ENCODE measurements around the gene SAT2. TPM values are rescaled to one million over a fixed set of nuclear protein-coding genes. Genes with fewer than 3 reads are reported as not detected.

The SAT2 gene
- polyA plus RNA-seq, 1 donor (not counting 4 experiments of a cell fraction or from before 2014, with no cell fraction given), result 23.5 TPM

DNA sequence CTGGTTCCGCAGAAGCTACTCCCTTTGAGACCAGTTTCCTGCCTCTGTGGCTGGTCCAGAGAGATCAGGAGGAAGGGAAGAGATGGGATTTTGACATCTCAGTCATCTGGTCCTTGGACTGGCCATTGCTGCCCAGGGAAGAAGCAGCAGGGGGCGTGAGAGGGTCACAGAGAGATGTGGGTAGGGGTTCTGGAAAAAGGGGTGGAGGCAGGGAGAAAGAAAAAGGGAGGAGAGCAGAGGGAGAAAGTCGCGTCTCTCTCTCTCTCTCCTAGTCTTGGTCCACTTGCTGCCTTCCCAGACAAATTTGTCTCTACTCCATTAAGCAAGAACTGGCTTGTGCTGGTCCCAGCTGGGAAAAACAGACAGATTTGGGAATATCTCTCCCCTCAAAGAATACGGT is 6.8 kb upstream of the SAT2 start:
- Histone ChIP-seq H4K20me1 (ENCODE audit: control insufficient read depth, extremely low read depth, insufficient read depth, low read length) (no peaks in the 10 kb centered on the region), H3K79me2 (ENCODE audit: control insufficient read depth, insufficient read depth, low read length) (no peaks in the 10 kb centered on the region), H2AFZ (ENCODE audit: control insufficient read depth, low read length) (no peak overlapping the region), H3K27me3 (ENCODE audit: control insufficient read depth, extremely low read depth, insufficient read depth, low read length) (no peaks in the 10 kb centered on the region), H3K4me1 (ENCODE audit: control insufficient read depth, extremely low read depth, insufficient read depth, low read length) (no peaks in the 10 kb centered on the region), H3K4me3 (ENCODE audit: control insufficient read depth in 2 of 3, extremely low read depth in 1 of 3, insufficient read depth in 2 of 3, low read depth in 1 of 3, low read length in 3 of 3) (no peak overlapping the region), H3K4me2 (ENCODE audit: control insufficient read depth, extremely low read depth, insufficient read depth, low read depth, low read length) (no peak overlapping the region), H3K27ac (ENCODE audit: control insufficient read depth, insufficient read depth, low read length) (no peak overlapping the region), H3K9ac (ENCODE audit: control insufficient read depth, extremely low read depth, insufficient read depth, low read length) (no peak overlapping the region), H3K9me3 (ENCODE audit: control insufficient read depth, low read depth, low read length) (no peaks in the 10 kb centered on the region), H3K9me1 (ENCODE audit: control insufficient read depth, extremely low read depth, insufficient read depth, low read length) (no peaks in the 10 kb centered on the region), H3K36me3 (ENCODE audit: control insufficient read depth in 2 of 2, extremely low read depth in 1 of 2, insufficient read depth in 2 of 2, low read length in 2 of 2) (no peaks in the 10 kb centered on the region)
- DNase-seq (ENCODE audit: low read depth, low spot score), result no peak
- no peak for FAIRE-seq
- TF ChIP-seq EZH2 (IDR thresholded peaks at IDR 0.05; ENCODE audit: low read length) (no peak), CTCF (optimal IDR thresholded peaks at IDR 0.05 in 1 of 3, IDR thresholded peaks at IDR 0.05 in 1 of 3, conservative IDR thresholded peaks at IDR 0.05 in 1 of 3; ENCODE audit: extremely low read depth in 1 of 3, insufficient read depth in 2 of 3, low read length in 3 of 3) (peak; percentile 39 to 53 (median 46))
- dilution Hi-C loops (cut with MboI; ENCODE audit: extremely low pct_ligation_motif_present, low sequenced_read_pairs), result no loop called here

- dilution Hi-C loops (cut with MboI; ENCODE audit: extremely low pct_ligation_motif_present, low sequenced_read_pairs), result no loop called here
Observed at GRCh38 chr17:7633093-7633492, 5.5 kb upstream of the SAT2 start.

More at GRCh38 chr17:7633093-7633492, 5.5 kb upstream of the SAT2 start:
- Histone ChIP-seq H4K20me1 (ENCODE audit: control insufficient read depth, extremely low read depth, insufficient read depth, low read length) (no peaks in the 10 kb centered on the region), H3K36me3 (ENCODE audit: control insufficient read depth in 2 of 2, extremely low read depth in 1 of 2, insufficient read depth in 2 of 2, low read length in 2 of 2) (no peaks in the 10 kb centered on the region), H3K9me3 (ENCODE audit: control insufficient read depth, low read depth, low read length) (no peaks in the 10 kb centered on the region), H3K27me3 (ENCODE audit: control insufficient read depth, extremely low read depth, insufficient read depth, low read length) (no peaks in the 10 kb centered on the region), H3K9ac (ENCODE audit: control insufficient read depth, extremely low read depth, insufficient read depth, low read length) (no peak overlapping the region), H2AFZ (ENCODE audit: control insufficient read depth, low read length) (no peak overlapping the region), H3K4me1 (ENCODE audit: control insufficient read depth, extremely low read depth, insufficient read depth, low read length) (peaks cover under 1% of the 10 kb centered on the region), H3K79me2 (ENCODE audit: control insufficient read depth, insufficient read depth, low read length) (no peaks in the 10 kb centered on the region), H3K9me1 (ENCODE audit: control insufficient read depth, extremely low read depth, insufficient read depth, low read length) (no peaks in the 10 kb centered on the region), H3K4me2 (ENCODE audit: control insufficient read depth, extremely low read depth, insufficient read depth, low read depth, low read length) (no peak overlapping the region), H3K4me3 (ENCODE audit: control insufficient read depth in 2 of 3, extremely low read depth in 1 of 3, insufficient read depth in 2 of 3, low read depth in 1 of 3, low read length in 3 of 3) (no peak overlapping the region), H3K27ac (ENCODE audit: control insufficient read depth, insufficient read depth, low read length) (no peak overlapping the region)
- DNase-seq (ENCODE audit: low read depth, low spot score) (no peak), FAIRE-seq (no peak)
- TF ChIP-seq CTCF (optimal IDR thresholded peaks at IDR 0.05 in 1 of 3, IDR thresholded peaks at IDR 0.05 in 1 of 3, conservative IDR thresholded peaks at IDR 0.05 in 1 of 3; ENCODE audit: extremely low read depth in 1 of 3, insufficient read depth in 2 of 3, low read length in 3 of 3), result no peak
- TF ChIP-seq EZH2 (IDR thresholded peaks at IDR 0.05; ENCODE audit: low read length), result no peak

Measured in keratinocyte (primary cell).